ENCODE results near the gene TSSK3.
A peak's percentile ranks its signal among the peaks of the same experiment; 100 is the strongest.

TSSK3 gene

DNA sequence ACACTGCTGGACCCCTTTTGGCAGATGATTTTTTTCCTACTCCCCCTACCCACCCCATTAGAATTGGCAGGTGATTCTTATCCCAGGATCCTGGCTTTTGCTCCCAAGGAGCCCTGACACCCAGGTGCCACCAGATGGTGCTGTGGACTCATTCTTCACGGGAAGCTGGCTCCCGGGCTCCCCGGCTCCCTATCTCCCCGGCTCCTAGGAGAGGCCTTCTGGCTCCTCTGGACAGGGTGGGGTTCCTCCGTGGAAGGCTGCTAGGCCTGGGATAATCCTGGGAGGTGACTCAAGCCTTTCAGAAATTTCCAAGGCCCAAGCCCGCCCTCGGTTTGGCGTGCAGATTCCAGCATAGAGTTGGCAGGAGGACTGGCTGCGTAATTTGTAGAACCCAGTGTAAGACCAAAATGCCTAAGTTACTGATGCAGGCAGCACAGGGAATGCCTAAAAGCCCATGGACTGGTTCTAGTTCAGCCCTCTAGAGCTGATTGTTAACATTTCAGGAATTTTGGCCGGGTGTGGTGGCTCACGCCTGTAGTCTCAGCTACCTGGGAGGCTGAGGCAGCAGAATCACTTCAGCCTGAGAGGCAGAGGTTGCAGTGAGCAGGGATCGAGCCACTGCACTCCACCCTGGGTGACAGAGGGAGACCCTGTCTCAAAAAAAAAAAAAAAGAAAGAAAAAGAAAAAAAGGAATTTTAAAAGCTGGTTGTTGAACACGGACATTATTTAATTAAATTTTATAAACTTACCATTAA, 38.7 kb downstream of the TSSK3 start:
- peak; percentile 63 for DNase-seq (ENCODE audit: low read depth)

GRCh38 chr1:32404946-32405345, 42.6 kb downstream of the TSSK3 start:
- peak; percentile 48 for DNase-seq (ENCODE audit: low read depth)

DNA sequence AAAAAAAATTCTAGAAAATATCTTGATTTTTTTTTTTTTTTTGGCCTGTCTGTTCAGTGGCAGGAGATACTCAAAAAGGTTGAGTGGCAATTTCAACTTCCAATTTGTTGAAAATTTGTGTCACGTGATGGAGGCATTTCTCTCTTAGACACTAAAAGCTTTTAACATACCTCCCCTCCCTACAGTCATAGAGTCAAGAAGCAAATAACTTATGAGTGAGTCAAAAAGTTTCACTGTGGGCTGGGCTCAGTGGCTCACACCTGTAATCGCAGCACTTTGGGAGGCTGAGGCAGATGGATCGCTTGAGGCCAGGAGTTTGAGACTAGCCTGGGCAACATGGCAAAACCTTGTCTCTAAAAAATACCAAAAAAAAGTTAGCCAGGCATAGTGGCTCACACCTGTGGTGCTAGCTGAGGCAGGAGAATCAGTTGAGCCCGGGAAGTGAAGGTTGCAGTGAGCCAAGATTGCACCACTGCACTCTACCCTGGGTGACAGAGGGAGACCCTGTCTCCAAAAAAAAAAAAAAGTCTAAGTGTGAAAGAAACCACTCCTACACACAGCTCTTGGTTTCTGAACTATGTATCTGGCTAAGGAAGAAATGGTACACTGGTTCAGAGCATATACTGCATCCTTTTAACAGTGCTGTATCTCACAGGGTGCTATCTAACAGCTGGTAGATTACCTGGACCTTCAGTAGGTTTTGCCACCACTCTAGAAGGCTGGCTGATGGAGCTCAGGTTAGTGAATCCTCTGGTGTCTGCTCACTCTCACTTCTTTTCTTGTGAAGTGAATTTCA, 43.5 kb downstream of the TSSK3 start:
- DNase-seq (ENCODE audit: low read depth): no peak

- no peak for DNase-seq (ENCODE audit: low read depth)
These were observed 44.3 kb downstream of the TSSK3 start for GRCh38 chr1:32406629-32407111.

GRCh38 chr1:32411261-32411660, 48.9 kb downstream of the TSSK3 start:
- DNase-seq (ENCODE audit: low read depth): no peak

GRCh38 chr1:32413507-32414185, 51.3 kb downstream of the TSSK3 start:
- peak; percentile 25 for DNase-seq (ENCODE audit: low read depth)
